ENCODE data around the gene SPIRE2.

DNA sequence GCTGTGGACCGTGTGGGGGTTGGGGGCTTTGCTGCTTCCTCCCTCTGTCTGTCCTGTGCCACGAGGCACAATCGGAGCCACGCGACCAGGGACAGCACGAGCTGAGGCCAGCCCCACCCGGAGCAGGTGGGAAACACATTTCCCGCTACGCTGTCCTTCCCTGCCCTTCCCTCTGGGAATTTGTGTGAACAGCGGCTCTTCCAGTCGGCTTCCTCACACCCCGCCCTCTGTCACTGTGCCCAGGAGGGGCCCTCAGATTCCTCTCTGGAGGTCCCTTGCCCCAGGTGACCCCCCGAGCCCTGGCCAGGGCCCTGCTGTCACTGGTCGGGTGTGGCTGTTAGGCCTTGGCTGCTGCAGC, 19.6 kb downstream of the SPIRE2 start:
- TF ChIP-seq, protein P1, sequence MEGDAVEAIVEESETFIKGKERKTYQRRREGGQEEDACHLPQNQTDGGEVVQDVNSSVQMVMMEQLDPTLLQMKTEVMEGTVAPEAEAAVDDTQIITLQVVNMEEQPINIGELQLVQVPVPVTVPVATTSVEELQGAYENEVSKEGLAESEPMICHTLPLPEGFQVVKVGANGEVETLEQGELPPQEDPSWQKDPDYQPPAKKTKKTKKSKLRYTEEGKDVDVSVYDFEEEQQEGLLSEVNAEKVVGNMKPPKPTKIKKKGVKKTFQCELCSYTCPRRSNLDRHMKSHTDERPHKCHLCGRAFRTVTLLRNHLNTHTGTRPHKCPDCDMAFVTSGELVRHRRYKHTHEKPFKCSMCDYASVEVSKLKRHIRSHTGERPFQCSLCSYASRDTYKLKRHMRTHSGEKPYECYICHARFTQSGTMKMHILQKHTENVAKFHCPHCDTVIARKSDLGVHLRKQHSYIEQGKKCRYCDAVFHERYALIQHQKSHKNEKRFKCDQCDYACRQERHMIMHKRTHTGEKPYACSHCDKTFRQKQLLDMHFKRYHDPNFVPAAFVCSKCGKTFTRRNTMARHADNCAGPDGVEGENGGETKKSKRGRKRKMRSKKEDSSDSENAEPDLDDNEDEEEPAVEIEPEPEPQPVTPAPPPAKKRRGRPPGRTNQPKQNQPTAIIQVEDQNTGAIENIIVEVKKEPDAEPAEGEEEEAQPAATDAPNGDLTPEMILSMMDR (IDR thresholded peaks at IDR 0.05): no peak
- TF ChIP-seq EZH2 (IDR thresholded peaks at IDR 0.05; ENCODE audit: borderline replicate concordance, insufficient read depth, low read depth, low read length, poor library complexity, severe bottlenecking): no peak
